ENCODE results near the gene TSHZ1. TPM values are rescaled to one million over a fixed set of nuclear protein-coding genes. Genes with fewer than 3 reads are reported as not detected.

The TSHZ1 gene
- polyA plus RNA-seq, 1 of the 3 experiments (the other 2 are of a cell fraction) = 2.6 TPM

DNA sequence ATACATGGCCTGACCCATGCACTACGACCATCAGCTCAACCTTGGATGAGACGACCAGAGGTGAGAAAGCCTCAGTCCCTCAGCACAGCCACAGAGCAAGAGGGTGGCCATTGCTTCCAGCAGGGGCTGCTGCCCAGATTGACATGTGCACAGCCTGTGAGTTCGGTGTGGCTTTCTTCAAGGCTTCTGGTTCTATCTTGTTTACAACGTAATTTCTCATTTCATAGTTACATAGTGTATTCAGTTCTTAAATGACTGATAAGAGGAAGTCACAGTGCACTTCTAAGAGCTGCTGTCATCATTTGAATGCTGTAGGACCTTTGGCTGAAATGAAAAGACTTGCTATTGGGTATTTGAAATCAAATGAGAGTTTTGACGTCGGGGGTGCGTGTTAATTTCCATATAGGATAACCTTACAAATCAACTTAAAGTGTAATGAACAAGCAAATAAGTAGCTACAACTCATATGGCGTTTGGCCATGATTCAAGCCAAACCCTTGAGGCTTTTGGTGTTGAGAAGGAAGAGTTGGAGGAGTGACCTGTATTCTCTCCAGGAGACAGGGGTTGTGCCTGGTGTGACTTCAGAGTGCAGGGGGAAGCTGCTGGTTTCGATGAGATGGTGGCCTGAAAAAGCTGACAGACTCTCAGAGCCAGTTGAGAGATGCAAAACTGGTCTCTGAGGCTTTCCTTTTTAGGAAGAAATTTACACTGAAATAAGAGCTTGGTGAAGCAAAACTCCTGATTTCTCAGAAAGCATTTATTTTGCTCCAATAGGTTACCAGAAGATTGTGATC, 51.0 kb downstream of the TSHZ1 start:
- Histone ChIP-seq H3K9me2 (no peaks in the 10 kb centered on the region), H3K4me1 (ENCODE audit: control insufficient read depth in 1 of 2, insufficient read depth in 2 of 2, low read depth in 1 of 2, low read length in 1 of 2) (peaks cover 0 to 20% of the 10 kb centered on the region in 2 experiments; a peak in 2 of 4 replicates), H3K27me3 (ENCODE audit: insufficient read depth) (no peaks in the 10 kb centered on the region), H3K4me2 (no peak overlapping the region), H3F3A (replicated peaks; ENCODE audit: insufficient read depth) (no peaks in the 10 kb centered on the region), H2AFZ (ENCODE audit: low read depth) (no peak overlapping the region), H3K27ac (ENCODE audit: low read depth in 2 of 2, low read length in 1 of 2) (no peak overlapping the region), H3K4me3 (ENCODE audit: low read depth in 2 of 2, low read length in 1 of 2) (no peak overlapping the region), H3K9ac (no peak overlapping the region), H3K36me3 (replicated peaks in 1 of 2; ENCODE audit: control insufficient read depth in 1 of 2, insufficient read depth in 2 of 2, low read length in 1 of 2) (no peaks in the 10 kb centered on the region), H4K20me1 (ENCODE audit: insufficient read depth) (no peaks in the 10 kb centered on the region), H3K79me2 (ENCODE audit: insufficient read depth) (no peaks in the 10 kb centered on the region), H3K9me3 (no peaks in the 10 kb centered on the region)
- ChIA-PET POLR2A (no interaction called here), CTCF (no interaction called here)
- TF ChIP-seq YY1 (IDR thresholded peaks at IDR 0.05; ENCODE audit: low read depth) (no peak), FOXM1 (IDR thresholded peaks at IDR 0.05; ENCODE audit: low read depth) (no peak), SIN3A (IDR thresholded peaks at IDR 0.05; ENCODE audit: borderline replicate concordance, low read depth, low read length) (no peak), RFX5 (IDR thresholded peaks at IDR 0.05; ENCODE audit: low read length) (no peak), EZH2phosphoT487 (IDR thresholded peaks at IDR 0.05; ENCODE audit: borderline replicate concordance, low read depth) (no peak), EP300 (IDR thresholded peaks at IDR 0.05; ENCODE audit: borderline replicate concordance in 1 of 2, low read depth in 1 of 2, low read length in 1 of 2) (no peak), ELF1 (IDR thresholded peaks at IDR 0.05) (no peak), MXI1 (IDR thresholded peaks at IDR 0.05; ENCODE audit: low read depth, low read length) (no peak), NRF1 (IDR thresholded peaks at IDR 0.05; ENCODE audit: low read depth, low read length) (no peak), TCF12 (IDR thresholded peaks at IDR 0.05) (no peak), CHD2 (IDR thresholded peaks at IDR 0.05; ENCODE audit: low read length, partially characterized antibody) (no peak), NFIC (IDR thresholded peaks at IDR 0.05; ENCODE audit: borderline replicate concordance) (no peak), RCOR1 (IDR thresholded peaks at IDR 0.05; ENCODE audit: low read length) (no peak), RXRA (IDR thresholded peaks at IDR 0.05; ENCODE audit: borderline replicate concordance, low read depth) (no peak)
- TF ChIP-seq, protein P1, sequence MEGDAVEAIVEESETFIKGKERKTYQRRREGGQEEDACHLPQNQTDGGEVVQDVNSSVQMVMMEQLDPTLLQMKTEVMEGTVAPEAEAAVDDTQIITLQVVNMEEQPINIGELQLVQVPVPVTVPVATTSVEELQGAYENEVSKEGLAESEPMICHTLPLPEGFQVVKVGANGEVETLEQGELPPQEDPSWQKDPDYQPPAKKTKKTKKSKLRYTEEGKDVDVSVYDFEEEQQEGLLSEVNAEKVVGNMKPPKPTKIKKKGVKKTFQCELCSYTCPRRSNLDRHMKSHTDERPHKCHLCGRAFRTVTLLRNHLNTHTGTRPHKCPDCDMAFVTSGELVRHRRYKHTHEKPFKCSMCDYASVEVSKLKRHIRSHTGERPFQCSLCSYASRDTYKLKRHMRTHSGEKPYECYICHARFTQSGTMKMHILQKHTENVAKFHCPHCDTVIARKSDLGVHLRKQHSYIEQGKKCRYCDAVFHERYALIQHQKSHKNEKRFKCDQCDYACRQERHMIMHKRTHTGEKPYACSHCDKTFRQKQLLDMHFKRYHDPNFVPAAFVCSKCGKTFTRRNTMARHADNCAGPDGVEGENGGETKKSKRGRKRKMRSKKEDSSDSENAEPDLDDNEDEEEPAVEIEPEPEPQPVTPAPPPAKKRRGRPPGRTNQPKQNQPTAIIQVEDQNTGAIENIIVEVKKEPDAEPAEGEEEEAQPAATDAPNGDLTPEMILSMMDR (IDR thresholded peaks at IDR 0.05) = no peak
- TF ChIP-seq, protein P2, sequence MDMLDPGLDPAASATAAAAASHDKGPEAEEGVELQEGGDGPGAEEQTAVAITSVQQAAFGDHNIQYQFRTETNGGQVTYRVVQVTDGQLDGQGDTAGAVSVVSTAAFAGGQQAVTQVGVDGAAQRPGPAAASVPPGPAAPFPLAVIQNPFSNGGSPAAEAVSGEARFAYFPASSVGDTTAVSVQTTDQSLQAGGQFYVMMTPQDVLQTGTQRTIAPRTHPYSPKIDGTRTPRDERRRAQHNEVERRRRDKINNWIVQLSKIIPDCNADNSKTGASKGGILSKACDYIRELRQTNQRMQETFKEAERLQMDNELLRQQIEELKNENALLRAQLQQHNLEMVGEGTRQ (IDR thresholded peaks at IDR 0.05; ENCODE audit: borderline replicate concordance, low read depth, low read length) = no peak
- TF ChIP-seq, protein P3, sequence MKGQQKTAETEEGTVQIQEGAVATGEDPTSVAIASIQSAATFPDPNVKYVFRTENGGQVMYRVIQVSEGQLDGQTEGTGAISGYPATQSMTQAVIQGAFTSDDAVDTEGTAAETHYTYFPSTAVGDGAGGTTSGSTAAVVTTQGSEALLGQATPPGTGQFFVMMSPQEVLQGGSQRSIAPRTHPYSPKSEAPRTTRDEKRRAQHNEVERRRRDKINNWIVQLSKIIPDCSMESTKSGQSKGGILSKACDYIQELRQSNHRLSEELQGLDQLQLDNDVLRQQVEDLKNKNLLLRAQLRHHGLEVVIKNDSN (IDR thresholded peaks at IDR 0.05; ENCODE audit: borderline replicate concordance, low read depth) = no peak
- no peak for DNase-seq
- 82% methylated on average over 8 of the region's 9 CpGs for WGBS (ENCODE audit: low lambda C conversion rate)

Data from SK-N-SH (cell line).